Activated T-cell treated with anti-CD3 and anti-CD28 coated beads, Interleukin-2, amount 50 U/mL, for 4 hours (primary cell): ENCODE measurements around the gene CHRNA9. TPM values are rescaled to one million over a fixed set of nuclear protein-coding genes. Genes with fewer than 3 reads are reported as not detected.
"Not testable (repeated sequence)": the region's sequence is repeated elsewhere in the genome, so short reads cannot be mapped to it uniquely, and the experiment has no call there.

Experiments used
- ATAC-seq, 2 donors: fragments of 200-7000 bp; cut with Tn5 transposase; one replicate each; pipeline ENCODE4 v1.10.0; 2021
- DNase-seq: peaks from one replicate; pipeline ENCODE4 v3.0.0-alpha.2; 2020
- H3K27me3 Mint-ChIP-seq: one replicate; pipeline ENCODE4 v1.8.0; 2021; ENCODE audit warnings: low read depth, mixed read lengths
- H3K36me3 Mint-ChIP-seq: one replicate; pipeline ENCODE4 v1.8.0; 2022; ENCODE audit warnings: mixed read lengths; ENCODE audit not compliant: insufficient read depth
- H3K4me1 Mint-ChIP-seq: one replicate; pipeline ENCODE4 v1.8.0; 2021; ENCODE audit warnings: low read depth, mixed read lengths
- H3K4me3 Mint-ChIP-seq: one replicate; pipeline ENCODE4 v1.8.0; 2021; ENCODE audit warnings: mild to moderate bottlenecking, moderate library complexity, mixed read lengths
- H3K9me3 Mint-ChIP-seq: one replicate; pipeline ENCODE4 v1.8.0; 2021; ENCODE audit warnings: mixed read lengths
- total RNA-seq, 3 donors: library from RNA; stranded (reverse); gene quantifications; one replicate each; pipeline ENCODE4 v1.2.1, GENCODE V29; 2021

CHRNA9 gene
- not detected for total RNA-seq

GRCh38 chr4:40334591-40335524 is at the start of gene CHRNA9:
TSS of gene CHRNA9 (plus strand) at chr4:40335333. CDS start at chr4:40335468, 135 bp downstream.
- no peaks in the 10 kb centered on the region for H3K9me3 Mint-ChIP-seq
- H3K4me3 Mint-ChIP-seq = no peak within 1 kb of the TSS
- ATAC-seq = no peak
- DNase-seq = no peak
- no peaks in the 10 kb centered on the region for H3K36me3 Mint-ChIP-seq
- H3K4me1 Mint-ChIP-seq = no peaks in the 10 kb centered on the region
- peaks cover 4% of the 10 kb centered on the region for H3K27me3 Mint-ChIP-seq

GRCh38 chr4:40285692-40286091 is 49.4 kb upstream of the CHRNA9 start:
- no peak overlapping the region for H3K4me3 Mint-ChIP-seq
- DNase-seq (no peak), ATAC-seq (no peak)
- no peaks in the 10 kb centered on the region for H3K27me3 Mint-ChIP-seq
- H3K9me3 Mint-ChIP-seq = peaks cover 9% of the 10 kb centered on the region
- H3K36me3 Mint-ChIP-seq = no peaks in the 10 kb centered on the region
- peaks cover 81% of the 10 kb centered on the region for H3K4me1 Mint-ChIP-seq

- no peak overlapping the region for H3K4me3 Mint-ChIP-seq
- peaks cover 5% of the 10 kb centered on the region for H3K9me3 Mint-ChIP-seq
- no peaks in the 10 kb centered on the region for H3K27me3 Mint-ChIP-seq
- ATAC-seq = no peak
- H3K36me3 Mint-ChIP-seq = no peaks in the 10 kb centered on the region
- peaks cover 77% of the 10 kb centered on the region for H3K4me1 Mint-ChIP-seq
- no peak for DNase-seq
These were observed 46.6 kb upstream of the CHRNA9 start for GRCh38 chr4:40288566-40288965.

- Mint-ChIP-seq H3K9me3 (peaks cover under 1% of the 10 kb centered on the region), H3K4me1 (peaks cover 66% of the 10 kb centered on the region), H3K36me3 (no peaks in the 10 kb centered on the region), H3K4me3 (peak overlapping the region; percentile 55), H3K27me3 (no peaks in the 10 kb centered on the region)
- ATAC-seq (peak; percentile 85 to 95), DNase-seq (no peak)
These were observed 45.6 kb upstream of the CHRNA9 start for GRCh38 chr4:40289366-40290188.

- H3K9me3 Mint-ChIP-seq, ATAC-seq, H3K27me3 Mint-ChIP-seq, H3K4me3 Mint-ChIP-seq, H3K36me3 Mint-ChIP-seq, DNase-seq: not testable (repeated sequence)
- H3K4me1 Mint-ChIP-seq = peaks cover 59% of the 10 kb centered on the region
These were observed 44.4 kb upstream of the CHRNA9 start for GRCh38 chr4:40290611-40291186.

- ATAC-seq (no peak), DNase-seq (no peak)
- no peaks in the 10 kb centered on the region for H3K36me3 Mint-ChIP-seq
- H3K4me3 Mint-ChIP-seq = no peak overlapping the region
- H3K9me3 Mint-ChIP-seq = no peaks in the 10 kb centered on the region
- peaks cover 58% of the 10 kb centered on the region for H3K4me1 Mint-ChIP-seq
- H3K27me3 Mint-ChIP-seq = no peaks in the 10 kb centered on the region
These were observed 42.8 kb upstream of the CHRNA9 start for GRCh38 chr4:40292313-40292759.

GRCh38 chr4:40294339-40294738 is 40.8 kb upstream of the CHRNA9 start:
- Mint-ChIP-seq H3K36me3 (no peaks in the 10 kb centered on the region), H3K27me3 (no peaks in the 10 kb centered on the region), H3K9me3 (no peaks in the 10 kb centered on the region), H3K4me3 (no peak overlapping the region), H3K4me1 (peaks cover 57% of the 10 kb centered on the region)
- DNase-seq (no peak), ATAC-seq (no peak)

GRCh38 chr4:40295030-40295429 is 40.1 kb upstream of the CHRNA9 start:
- not testable (repeated sequence) for H3K4me3 Mint-ChIP-seq, H3K36me3 Mint-ChIP-seq, ATAC-seq, H3K27me3 Mint-ChIP-seq, DNase-seq, H3K9me3 Mint-ChIP-seq
- peaks cover 56% of the 10 kb centered on the region for H3K4me1 Mint-ChIP-seq

GRCh38 chr4:40295572-40295971 is 39.6 kb upstream of the CHRNA9 start:
- H3K27me3 Mint-ChIP-seq = no peaks in the 10 kb centered on the region

GRCh38 chr4:40299126-40299525 is 36.0 kb upstream of the CHRNA9 start:
- peaks cover 60% of the 10 kb centered on the region for H3K4me1 Mint-ChIP-seq
- no peak for ATAC-seq

More at GRCh38 chr4:40295572-40295971, 39.6 kb upstream of the CHRNA9 start:
- DNase-seq (no peak), ATAC-seq (no peak)
- Mint-ChIP-seq H3K4me3 (no peak overlapping the region), H3K9me3 (no peaks in the 10 kb centered on the region), H3K36me3 (no peaks in the 10 kb centered on the region), H3K4me1 (peaks cover 56% of the 10 kb centered on the region)

GRCh38 chr4:40299811-40300292 is 35.3 kb upstream of the CHRNA9 start:
- peaks cover 4% of the 10 kb centered on the region for H3K9me3 Mint-ChIP-seq
- H3K27me3 Mint-ChIP-seq = no peaks in the 10 kb centered on the region
- peaks cover 65% of the 10 kb centered on the region for H3K4me1 Mint-ChIP-seq
- DNase-seq (no peak), ATAC-seq (no peak)
- no peak overlapping the region for H3K4me3 Mint-ChIP-seq
- H3K36me3 Mint-ChIP-seq = peaks cover 2% of the 10 kb centered on the region

More at GRCh38 chr4:40299126-40299525, 36.0 kb upstream of the CHRNA9 start:
- no peak for DNase-seq
- H3K9me3 Mint-ChIP-seq = peaks cover 4% of the 10 kb centered on the region
- no peak overlapping the region for H3K4me3 Mint-ChIP-seq
- peaks cover 2% of the 10 kb centered on the region for H3K36me3 Mint-ChIP-seq
- H3K27me3 Mint-ChIP-seq = no peaks in the 10 kb centered on the region

GRCh38 chr4:40300371-40301162 is 34.6 kb upstream of the CHRNA9 start:
- Mint-ChIP-seq H3K9me3 (peaks cover 4% of the 10 kb centered on the region), H3K4me1 (peaks cover 73% of the 10 kb centered on the region), H3K4me3 (peak overlapping the region; percentile 24), H3K36me3 (peaks cover 2% of the 10 kb centered on the region), H3K27me3 (no peaks in the 10 kb centered on the region)
- ATAC-seq (no peak), DNase-seq (no peak)

GRCh38 chr4:40301603-40302002 is 33.5 kb upstream of the CHRNA9 start:
- DNase-seq = peak; percentile 40
- Mint-ChIP-seq H3K27me3 (no peaks in the 10 kb centered on the region), H3K36me3 (peaks cover 2% of the 10 kb centered on the region), H3K4me3 (peak overlapping the region; percentile 59), H3K9me3 (peaks cover 4% of the 10 kb centered on the region), H3K4me1 (peaks cover 81% of the 10 kb centered on the region)
- peak; percentile 55 to 56 for ATAC-seq
